HG03439 (cell line): Measurements from ENCODE around the gene PIK3CD.
"Not testable (repeated sequence)": the region's sequence is repeated elsewhere in the genome, so short reads cannot be mapped to it uniquely, and the experiment has no call there.

ENCODE experiments used
- ATAC-seq: cut with Tn5 transposase; IDR thresholded peaks from one replicate; pipeline ENCODE4 v1.9.1; 2021; ENCODE audit warnings: mild to moderate bottlenecking, moderate library complexity; ENCODE audit not compliant: unreplicated experiment

PIK3CD gene

GRCh38 chr1:9653491-9654050, 2.0 kb downstream of the PIK3CD start:
- no peak for ATAC-seq

- no peak for ATAC-seq
Measured at GRCh38 chr1:9654051-9654833, 2.7 kb downstream of the PIK3CD start.

- ATAC-seq, result no peak
Measured at GRCh38 chr1:9654834-9655723, 3.5 kb downstream of the PIK3CD start.

GRCh38 chr1:9655836-9656235, 4.3 kb downstream of the PIK3CD start:
- no peak for ATAC-seq

GRCh38 chr1:9657521-9658032, 6.0 kb downstream of the PIK3CD start:
- no peak for ATAC-seq

GRCh38 chr1:9658199-9658598, 6.7 kb downstream of the PIK3CD start:
- ATAC-seq, result no peak

- ATAC-seq, result no peak
Measured at GRCh38 chr1:9659328-9659727, 7.8 kb downstream of the PIK3CD start.

GRCh38 chr1:9663257-9663656, 11.7 kb downstream of the PIK3CD start:
- no peak for ATAC-seq

GRCh38 chr1:9665193-9665592, 13.7 kb downstream of the PIK3CD start:
- no peak for ATAC-seq

- ATAC-seq, result no peak
Measured at GRCh38 chr1:9668080-9668479, 16.5 kb downstream of the PIK3CD start.

- ATAC-seq, result no peak
Measured at GRCh38 chr1:9670085-9670484, 18.6 kb downstream of the PIK3CD start.

- no peak for ATAC-seq
Measured at GRCh38 chr1:9671377-9672140, 20.0 kb downstream of the PIK3CD start.

- ATAC-seq, result no peak
Measured at GRCh38 chr1:9672444-9672843, 20.9 kb downstream of the PIK3CD start.

- no peak for ATAC-seq
Measured at GRCh38 chr1:9675393-9675792, 23.9 kb downstream of the PIK3CD start.

GRCh38 chr1:9676128-9676527, 24.6 kb downstream of the PIK3CD start:
- ATAC-seq, result not testable (repeated sequence)

- ATAC-seq, result no peak
Measured at GRCh38 chr1:9676815-9677393, 25.4 kb downstream of the PIK3CD start.

- ATAC-seq, result no peak
Measured at GRCh38 chr1:9680091-9680490, 28.6 kb downstream of the PIK3CD start.

GRCh38 chr1:9680828-9681227, 29.3 kb downstream of the PIK3CD start:
- no peak for ATAC-seq

GRCh38 chr1:9684801-9685200, 33.3 kb downstream of the PIK3CD start:
- no peak for ATAC-seq

GRCh38 chr1:9687120-9687873, 35.8 kb downstream of the PIK3CD start:
- ATAC-seq, result peak; percentile 37
